ENCODE data around the gene DOCK4. TPM values are rescaled to one million over a fixed set of nuclear protein-coding genes. Genes with fewer than 3 reads are reported as not detected.

The DOCK4 gene
- polyA plus RNA-seq, 1 donor (not counting 4 experiments of a cell fraction or from before 2014, with no cell fraction given) = 13.9 TPM

- Histone ChIP-seq H3K79me2 (ENCODE audit: control insufficient read depth, insufficient read depth, low read length) (no peaks in the 10 kb centered on the region), H3K36me3 (ENCODE audit: control insufficient read depth in 2 of 2, extremely low read depth in 1 of 2, insufficient read depth in 2 of 2, low read length in 2 of 2) (no peaks in the 10 kb centered on the region), H3K4me2 (ENCODE audit: control insufficient read depth, extremely low read depth, insufficient read depth, low read depth, low read length) (no peak overlapping the region), H2AFZ (ENCODE audit: control insufficient read depth, low read length) (no peak overlapping the region), H3K9me1 (ENCODE audit: control insufficient read depth, extremely low read depth, insufficient read depth, low read length) (no peaks in the 10 kb centered on the region), H4K20me1 (ENCODE audit: control insufficient read depth, extremely low read depth, insufficient read depth, low read length) (no peaks in the 10 kb centered on the region), H3K4me3 (ENCODE audit: control insufficient read depth in 2 of 3, extremely low read depth in 1 of 3, insufficient read depth in 2 of 3, low read depth in 1 of 3, low read length in 3 of 3) (no peak overlapping the region), H3K9ac (ENCODE audit: control insufficient read depth, extremely low read depth, insufficient read depth, low read length) (no peak overlapping the region), H3K9me3 (ENCODE audit: control insufficient read depth, low read depth, low read length) (no peaks in the 10 kb centered on the region), H3K27ac (ENCODE audit: control insufficient read depth, insufficient read depth, low read length) (no peak overlapping the region), H3K27me3 (ENCODE audit: control insufficient read depth, extremely low read depth, insufficient read depth, low read length) (no peaks in the 10 kb centered on the region), H3K4me1 (ENCODE audit: control insufficient read depth, extremely low read depth, insufficient read depth, low read length) (no peaks in the 10 kb centered on the region)
- DNase-seq (ENCODE audit: low read depth, low spot score) = no peak
- TF ChIP-seq CTCF (optimal IDR thresholded peaks at IDR 0.05 in 1 of 3, IDR thresholded peaks at IDR 0.05 in 1 of 3, conservative IDR thresholded peaks at IDR 0.05 in 1 of 3; ENCODE audit: extremely low read depth in 1 of 3, insufficient read depth in 2 of 3, low read length in 3 of 3) (no peak), EZH2 (IDR thresholded peaks at IDR 0.05; ENCODE audit: low read length) (no peak)
- peak; percentile 91 for FAIRE-seq
- dilution Hi-C loops (cut with MboI; ENCODE audit: extremely low pct_ligation_motif_present, low sequenced_read_pairs) = no loop called here
Measured at GRCh38 chr7:112254156-112254555, 48.0 kb upstream of the DOCK4 start.

DNA sequence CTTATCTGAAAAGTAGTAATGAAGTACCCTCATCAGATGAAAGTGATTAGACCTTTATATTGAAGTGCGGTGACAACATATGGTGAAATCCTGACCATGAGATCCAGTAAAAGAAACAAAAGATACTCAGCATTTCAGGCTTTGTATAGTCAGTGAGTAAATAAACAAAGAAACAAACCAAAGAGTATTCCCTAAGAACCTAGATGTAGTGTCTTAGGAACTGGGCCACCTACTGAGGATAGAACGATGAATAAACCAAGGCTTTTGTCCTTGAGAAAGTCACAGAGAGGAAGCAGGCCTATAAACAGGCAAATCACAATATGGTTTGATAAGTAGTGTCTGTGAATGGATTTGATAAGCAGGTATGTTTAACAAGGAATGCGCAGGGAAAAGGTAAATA lies 46.5 kb upstream of the DOCK4 start:
- no peak for TF ChIP-seq CTCF (optimal IDR thresholded peaks at IDR 0.05 in 1 of 3, IDR thresholded peaks at IDR 0.05 in 1 of 3, conservative IDR thresholded peaks at IDR 0.05 in 1 of 3; ENCODE audit: extremely low read depth in 1 of 3, insufficient read depth in 2 of 3, low read length in 3 of 3)
- TF ChIP-seq EZH2 (IDR thresholded peaks at IDR 0.05; ENCODE audit: low read length) = no peak
- H3K9ac ChIP-seq (ENCODE audit: control insufficient read depth, extremely low read depth, insufficient read depth, low read length) = no peak overlapping the region
- H3K4me3 ChIP-seq (ENCODE audit: control insufficient read depth in 2 of 3, extremely low read depth in 1 of 3, insufficient read depth in 2 of 3, low read depth in 1 of 3, low read length in 3 of 3) = no peak overlapping the region
- H3K27me3 ChIP-seq (ENCODE audit: control insufficient read depth, extremely low read depth, insufficient read depth, low read length) = no peaks in the 10 kb centered on the region
- H3K4me2 ChIP-seq (ENCODE audit: control insufficient read depth, extremely low read depth, insufficient read depth, low read depth, low read length) = no peak overlapping the region
- no peaks in the 10 kb centered on the region for H3K9me3 ChIP-seq (ENCODE audit: control insufficient read depth, low read depth, low read length)
- no peak for DNase-seq (ENCODE audit: low read depth, low spot score)
- H4K20me1 ChIP-seq (ENCODE audit: control insufficient read depth, extremely low read depth, insufficient read depth, low read length) = no peaks in the 10 kb centered on the region
- FAIRE-seq = no peak
- peaks cover 6% of the 10 kb centered on the region for H3K4me1 ChIP-seq (ENCODE audit: control insufficient read depth, extremely low read depth, insufficient read depth, low read length)
- H3K36me3 ChIP-seq (ENCODE audit: control insufficient read depth in 2 of 2, extremely low read depth in 1 of 2, insufficient read depth in 2 of 2, low read length in 2 of 2) = no peaks in the 10 kb centered on the region
- H3K79me2 ChIP-seq (ENCODE audit: control insufficient read depth, insufficient read depth, low read length) = no peaks in the 10 kb centered on the region
- H2AFZ ChIP-seq (ENCODE audit: control insufficient read depth, low read length) = no peak overlapping the region
- no peaks in the 10 kb centered on the region for H3K9me1 ChIP-seq (ENCODE audit: control insufficient read depth, extremely low read depth, insufficient read depth, low read length)
- no peak overlapping the region for H3K27ac ChIP-seq (ENCODE audit: control insufficient read depth, insufficient read depth, low read length)
- dilution Hi-C loops (cut with MboI; ENCODE audit: extremely low pct_ligation_motif_present, low sequenced_read_pairs) = no loop called here
